ENCODE measurements around the gene KIFAP3. TPM values are rescaled to one million over a fixed set of nuclear protein-coding genes. Genes with fewer than 3 reads are reported as not detected.

KIFAP3 gene
- total RNA-seq, 1 experiment from 2014 or later, result 3.8 TPM

GRCh38 chr1:170064821-170065220 lies 9.7 kb downstream of the KIFAP3 start:
- no peak overlapping the region for H2AFZ ChIP-seq (ENCODE audit: low read length)
- no peak overlapping the region for H2BK15ac ChIP-seq (ENCODE audit: low read depth, low read length)
- H3K79me1 ChIP-seq (ENCODE audit: insufficient read depth, low read depth, low read length, poor library complexity, severe bottlenecking), result no peaks in the 10 kb centered on the region
- no peaks in the 10 kb centered on the region for H3K27me3 ChIP-seq (ENCODE audit: insufficient read depth, low read length)
- no peak overlapping the region for H3K23ac ChIP-seq (ENCODE audit: insufficient read length, low read depth, low read length)
- no peak overlapping the region for H2AK5ac ChIP-seq (ENCODE audit: insufficient read length, low read length)
- no peak overlapping the region for H3K4ac ChIP-seq (ENCODE audit: low read depth, low read length)
- H2BK20ac ChIP-seq (ENCODE audit: low read depth, low read length, poor library complexity, severe bottlenecking), result no peak overlapping the region
- H2BK5ac ChIP-seq (ENCODE audit: insufficient read length, low read length), result no peak overlapping the region
- no peak overlapping the region for H4K8ac ChIP-seq (replicated peaks; ENCODE audit: insufficient read length, low read depth, low read length)
- no CpG with 5 or more reads among the region's 1 CpG for WGBS (ENCODE audit: extremely low coverage, insufficient read length, low lambda C conversion rate)
- Mint-ChIP-seq H3K27me3 (ENCODE audit: low read depth) (no peaks in the 10 kb centered on the region), H3K36me3 (ENCODE audit: insufficient read depth in 1 of 3, low read depth in 3 of 3) (0 out of 7 replicates have a peak, but pooled peaks cover 0 to 2% (median 0%) of the 10 kb centered on the region in 3 experiments), H3K4me1 (no peaks in the 10 kb centered on the region), H3K4me3 (no peak overlapping the region), H3K9me3 (peaks cover 0 to 5% of the 10 kb centered on the region in 2 experiments; a peak in 3 of 5 replicates), H3K27ac (no peak overlapping the region)
- TF ChIP-seq, protein P1, sequence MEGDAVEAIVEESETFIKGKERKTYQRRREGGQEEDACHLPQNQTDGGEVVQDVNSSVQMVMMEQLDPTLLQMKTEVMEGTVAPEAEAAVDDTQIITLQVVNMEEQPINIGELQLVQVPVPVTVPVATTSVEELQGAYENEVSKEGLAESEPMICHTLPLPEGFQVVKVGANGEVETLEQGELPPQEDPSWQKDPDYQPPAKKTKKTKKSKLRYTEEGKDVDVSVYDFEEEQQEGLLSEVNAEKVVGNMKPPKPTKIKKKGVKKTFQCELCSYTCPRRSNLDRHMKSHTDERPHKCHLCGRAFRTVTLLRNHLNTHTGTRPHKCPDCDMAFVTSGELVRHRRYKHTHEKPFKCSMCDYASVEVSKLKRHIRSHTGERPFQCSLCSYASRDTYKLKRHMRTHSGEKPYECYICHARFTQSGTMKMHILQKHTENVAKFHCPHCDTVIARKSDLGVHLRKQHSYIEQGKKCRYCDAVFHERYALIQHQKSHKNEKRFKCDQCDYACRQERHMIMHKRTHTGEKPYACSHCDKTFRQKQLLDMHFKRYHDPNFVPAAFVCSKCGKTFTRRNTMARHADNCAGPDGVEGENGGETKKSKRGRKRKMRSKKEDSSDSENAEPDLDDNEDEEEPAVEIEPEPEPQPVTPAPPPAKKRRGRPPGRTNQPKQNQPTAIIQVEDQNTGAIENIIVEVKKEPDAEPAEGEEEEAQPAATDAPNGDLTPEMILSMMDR (conservative IDR thresholded peaks at IDR 0.05), result no peak
- H2BK120ac ChIP-seq (ENCODE audit: low read depth, low read length, poor library complexity, severe bottlenecking), result no peak overlapping the region
- no peaks in the 10 kb centered on the region for H3K9me3 ChIP-seq (ENCODE audit: control insufficient read depth, low read depth, low read length)
- no peaks in the 10 kb centered on the region for H3K23me2 ChIP-seq (ENCODE audit: insufficient read length, low read depth, low read length, poor library complexity, severe bottlenecking)
- no peak overlapping the region for H4K91ac ChIP-seq (ENCODE audit: insufficient read length, low read depth, low read length)
- no peaks in the 10 kb centered on the region for H3K79me2 ChIP-seq (ENCODE audit: insufficient read depth, low read length)
- no peak overlapping the region for H3K14ac ChIP-seq (ENCODE audit: insufficient read depth, low read length)
- H3K9ac ChIP-seq (ENCODE audit: extremely low read depth, insufficient read length, low read length), result no peak overlapping the region
- H2BK12ac ChIP-seq (ENCODE audit: insufficient read length, low read depth, low read length), result no peak overlapping the region
- H4K20me1 ChIP-seq (ENCODE audit: control insufficient read depth, insufficient read depth, insufficient read length), result no peaks in the 10 kb centered on the region
- no peak for DNase-seq
- H3T11ph ChIP-seq (ENCODE audit: low read length), result no peak overlapping the region
- H3K18ac ChIP-seq (ENCODE audit: insufficient read length, low read depth, low read length), result no peak overlapping the region
- H3K56ac ChIP-seq (ENCODE audit: insufficient read length, low read depth, low read length), result no peak overlapping the region
- H4K5ac ChIP-seq (ENCODE audit: insufficient read length, low read depth, low read length), result no peak overlapping the region
- no peaks in the 10 kb centered on the region for H3K4me1 ChIP-seq (ENCODE audit: insufficient read depth, low read length)
- no peak overlapping the region for H3K4me2 ChIP-seq (ENCODE audit: insufficient read depth, insufficient read length, low read length)
- H3K27ac ChIP-seq (ENCODE audit: insufficient read length, low read depth, low read length), result no peak overlapping the region

Measured in H9 (cell line).